H1 (cell line): ENCODE data around the gene UBXN11. TPM values are rescaled to one million over a fixed set of nuclear protein-coding genes. Genes with fewer than 3 reads are reported as not detected.

Experiments used
- CTCF ChIA-PET: fragments of 300-600 bp; sonication (Branson Sonifier 250); formaldehyde crosslinking; loops from one replicate; lab custom pipeline; 2021; ENCODE audit not compliant: partially characterized antibody; lab: Charles Lee
- POLR2A ChIA-PET: fragments of 300-600 bp; sonication (Branson Sonifier 250); formaldehyde crosslinking; loops from one replicate; lab custom pipeline; 2021; ENCODE audit warnings: inconsistent platforms; ENCODE audit not compliant: partially characterized antibody; lab: Charles Lee
- DNase-seq, 2 experiments: peaks; one replicate each; pipeline versions ENCODE4 v3.0.0 to v3.0.0-alpha.2; 2010 to 2022; ENCODE audit warnings: low spot score in 2 of 2, low read depth in 1 of 2, mixed read lengths in 1 of 2
- FAIRE-seq: peaks from 2 replicates; lab custom pipeline; 2011; peaks lifted over from hg19 to GRCh38; lab: Jason Lieb, UNC
- H2AFZ ChIP-seq: 2 replicates; pipeline ENCODE4 v1.8.1; 2012; ENCODE audit warnings: low read length, inconsistent platforms
- H2AK5ac ChIP-seq: 2 replicates; pipeline ENCODE4 v1.6.1; 2013; ENCODE audit warnings: low read depth, low read length
- H2BK120ac ChIP-seq: replicated peaks from 2 replicates; pipeline ENCODE3; 2013; ENCODE audit warnings: low read depth, low read length, inconsistent platforms
- H2BK12ac ChIP-seq: 2 replicates; pipeline ENCODE4 v1.6.1; 2013; ENCODE audit warnings: low read depth, low read length
- H2BK15ac ChIP-seq: 2 replicates; pipeline ENCODE4 v1.6.1; 2013; ENCODE audit warnings: low read length
- H2BK20ac ChIP-seq: 2 replicates; pipeline ENCODE4 v1.6.1; 2013; ENCODE audit warnings: low read length
- H2BK5ac ChIP-seq: 2 replicates; pipeline ENCODE4 v1.6.1; 2013; ENCODE audit warnings: low read depth, low read length
- H3K14ac ChIP-seq: 2 replicates; pipeline ENCODE4 v1.6.1; 2013; ENCODE audit warnings: inconsistent platforms; ENCODE audit not compliant: insufficient read length
- H3K18ac ChIP-seq: 2 replicates; pipeline ENCODE4 v1.6.1; 2013; ENCODE audit warnings: low read length; ENCODE audit errors: extremely low read depth
- H3K23ac ChIP-seq: 2 replicates; pipeline ENCODE4 v1.6.1; 2013; ENCODE audit warnings: inconsistent platforms; ENCODE audit not compliant: insufficient read length
- H3K23me2 ChIP-seq: 2 replicates; pipeline ENCODE4 v1.6.1; 2013; ENCODE audit warnings: low read depth, low read length
- H3K27ac ChIP-seq: 2 replicates; pipeline ENCODE4 v1.6.1; 2011; ENCODE audit warnings: low read depth, low read length, inconsistent platforms
- H3K27me3 ChIP-seq, 4 experiments: replicated peaks in 1 of 4; 1 replicate in 1 of 4; 2 replicates in 3 of 4; pipeline versions ENCODE4 v1.6.1 to v1.8.1; 2011 to 2013; ENCODE audit warnings: low read length in 3 of 4, mild to moderate bottlenecking in 3 of 4, inconsistent platforms in 2 of 4, mixed read lengths in 2 of 4, moderate library complexity in 1 of 4; ENCODE audit not compliant: control insufficient read depth in 3 of 4, insufficient read depth in 3 of 4; ENCODE audit errors: extremely low read depth in 1 of 4
- H3K36me3 ChIP-seq, 4 experiments: 2 replicates each; pipeline versions ENCODE4 v1.6.1 to v1.8.1; 2011 to 2013; ENCODE audit warnings: mild to moderate bottlenecking in 4 of 4, low read length in 3 of 4, moderate library complexity in 2 of 4, control low read depth in 1 of 4, inconsistent platforms in 1 of 4; ENCODE audit not compliant: insufficient read depth in 4 of 4, control insufficient read depth in 2 of 4
- H3K4ac ChIP-seq: replicated peaks from 2 replicates; pipeline ENCODE3; 2013; ENCODE audit warnings: low read length, low read depth, mixed read lengths, inconsistent platforms; ENCODE audit not compliant: insufficient read length
- H3K4me1 ChIP-seq, 4 experiments: replicated peaks in 1 of 4; 1 replicate in 1 of 4; 2 replicates in 3 of 4; pipeline versions ENCODE4 v1.6.1 to v1.8.1; 2011 to 2013; ENCODE audit warnings: low read length in 3 of 4, inconsistent platforms in 2 of 4, mixed read lengths in 1 of 4; ENCODE audit not compliant: insufficient read depth in 4 of 4, control insufficient read depth in 3 of 4
- H3K4me2 ChIP-seq, 2 experiments: 2 replicates each; pipeline versions ENCODE4 v1.6.1 to v1.8.1; 2011 to 2013; ENCODE audit warnings: low read depth in 2 of 2, low read length in 2 of 2, control low read depth in 1 of 2, inconsistent platforms in 1 of 2, mild to moderate bottlenecking in 1 of 2; ENCODE audit not compliant: insufficient read depth in 1 of 2
- H3K4me3 ChIP-seq, 4 experiments: fragments of 200-600, 300-600 bp in 1 of 4; sonication (generic), shearing (Covaris generic), sonication (Bioruptor Twin) in 1 of 4; 2 replicates each; pipeline versions ENCODE4 v1.5.1 to v1.8.1; 2011 to 2016; ENCODE audit warnings: low read length in 4 of 4, low read depth in 3 of 4, control low read depth in 2 of 4, inconsistent platforms in 2 of 4, mild to moderate bottlenecking in 2 of 4, mixed read lengths in 1 of 4, moderate library complexity in 1 of 4; ENCODE audit not compliant: insufficient read depth in 2 of 4; ENCODE audit errors: extremely low read depth in 1 of 4
- H3K56ac ChIP-seq: replicated peaks from 2 replicates; pipeline ENCODE3; 2013; ENCODE audit warnings: low read depth, mild to moderate bottlenecking, mixed read lengths, low read length, inconsistent platforms; ENCODE audit not compliant: insufficient read length
- H3K79me1 ChIP-seq: 2 replicates; pipeline ENCODE4 v1.6.1; 2013; ENCODE audit warnings: low read depth, low read length, control low read depth
- H3K79me2 ChIP-seq, 2 experiments: 2 replicates each; pipeline versions ENCODE4 v1.6.1 to v1.8.1; 2012 to 2013; ENCODE audit warnings: low read length in 2 of 2, mild to moderate bottlenecking in 2 of 2, inconsistent platforms in 1 of 2; ENCODE audit not compliant: insufficient read depth in 2 of 2, control insufficient read depth in 1 of 2
- H3K9ac ChIP-seq, 4 experiments: replicated peaks in 1 of 4; 1 replicate in 1 of 4; 2 replicates in 3 of 4; pipeline versions ENCODE4 v1.6.1 to v1.8.1; 2011 to 2013; ENCODE audit warnings: low read depth in 3 of 4, low read length in 3 of 4, control low read depth in 2 of 4, mild to moderate bottlenecking in 2 of 4, moderate library complexity in 2 of 4, inconsistent platforms in 1 of 4; ENCODE audit errors: extremely low read depth in 1 of 4
- H3K9me3 ChIP-seq, 2 experiments: 2 replicates each; pipeline versions ENCODE4 v1.6.1 to v1.8.1; 2012 to 2013; ENCODE audit warnings: mild to moderate bottlenecking in 2 of 2, moderate library complexity in 2 of 2, control low read depth in 1 of 2, inconsistent platforms in 1 of 2, low read depth in 1 of 2, low read length in 1 of 2, mixed read lengths in 1 of 2; ENCODE audit not compliant: insufficient read depth in 2 of 2
- H4K20me1 ChIP-seq, 2 experiments: replicated peaks in 1 of 2; 2 replicates each; pipeline versions ENCODE3 to v1.8.1; 2011 to 2013; ENCODE audit warnings: inconsistent platforms in 2 of 2, low read length in 2 of 2, mild to moderate bottlenecking in 1 of 2; ENCODE audit not compliant: insufficient read depth in 2 of 2, control insufficient read depth in 1 of 2
- H4K5ac ChIP-seq: 2 replicates; pipeline ENCODE4 v1.6.1; 2013; ENCODE audit warnings: low read length, low read depth, mixed read lengths, inconsistent platforms; ENCODE audit not compliant: insufficient read length
- H4K8ac ChIP-seq: 2 replicates; pipeline ENCODE4 v1.8.0; 2013; ENCODE audit warnings: mild to moderate bottlenecking, moderate library complexity, low read length, inconsistent platforms; ENCODE audit not compliant: insufficient read depth; ENCODE audit errors: extremely low read depth
- H4K91ac ChIP-seq: replicated peaks from 2 replicates; pipeline ENCODE3; 2013; ENCODE audit warnings: low read length, mixed read lengths, inconsistent platforms; ENCODE audit not compliant: insufficient read length
- ATF2 ChIP-seq: IDR thresholded peaks from 2 replicates; pipeline ENCODE4 v1.6.1; 2012; ENCODE audit warnings: low read length, inconsistent platforms
- CTCF ChIP-seq, 3 experiments: IDR thresholded peaks; 1 replicate in 2 of 3; 2 replicates in 1 of 3; pipeline versions ENCODE4 v1.5.1 to v1.6.1; 2011; ENCODE audit warnings: low read length in 3 of 3, mild to moderate bottlenecking in 3 of 3, inconsistent platforms in 2 of 3, low read depth in 1 of 3, moderate library complexity in 1 of 3; ENCODE audit not compliant: insufficient read depth in 1 of 3; ENCODE audit errors: control extremely low read depth in 1 of 3
- EGR1 ChIP-seq: IDR thresholded peaks from 2 replicates; pipeline ENCODE4 v1.6.1; 2011; ENCODE audit warnings: low read depth, low read length, borderline replicate concordance
- POLR2AphosphoS5 ChIP-seq: IDR thresholded peaks from 2 replicates; pipeline ENCODE4 v1.6.1; 2011; ENCODE audit warnings: low read depth, low read length
- POU5F1 ChIP-seq: IDR thresholded peaks from 2 replicates; pipeline ENCODE4 v1.6.1; 2011; ENCODE audit warnings: low read depth, mild to moderate bottlenecking, low read length, moderate library complexity
- SIN3A ChIP-seq, 2 experiments: IDR thresholded peaks in 1 of 2; conservative IDR thresholded peaks in 1 of 2; 2 replicates each; pipeline ENCODE4 v1.6.1; 2011 to 2012; ENCODE audit warnings: low read length in 2 of 2, improper control_type of control experiment in 1 of 2, low read depth in 1 of 2, mild to moderate bottlenecking in 1 of 2
- WGBS, 2 experiments: shearing (Covaris generic) in 1 of 2; methylation state at CpG; one replicate each; pipeline versions ENCODE4 v1.1.6 to v1.1.7; 2013 to 2015; ENCODE audit warnings: low lambda C conversion rate in 2 of 2, mixed read lengths in 2 of 2, inconsistent platforms in 1 of 2, low coverage in 1 of 2, missing lambda C conversion rate in 1 of 2; ENCODE audit not compliant: insufficient replicate concordance in 2 of 2, insufficient coverage in 1 of 2, insufficient read length in 1 of 2; ENCODE audit errors: extremely low coverage in 1 of 2, missing lambda C conversion rate in 1 of 2; 5-methylcytosine and 5-hydroxymethylcytosine counted together
- polyA plus RNA-seq, 7 experiments: library from polyadenylated mRNA; depleted of rRNA in 3 of 7; stranded (reverse) in 5 of 7; unstranded in 2 of 7; fragments of >200 nt in 5 of 7; fragments of 200-250 nt in 2 of 7; gene quantifications; 1 replicate in 5 of 7; 2 replicates in 1 of 7; 4 replicates in 1 of 7; pipeline versions ENCODE4 v1.2.1 to v1.2.3, GENCODE V29; 2011 to 2013; ENCODE audit warnings: missing spikeins in 2 of 7, mixed read lengths in 2 of 7
- total RNA-seq: library from RNA; stranded (reverse); fragmentation: NEBNext Ultra II Directional; extraction: Animal tissue kit (Norgen Biotek cat#: 25700); gene quantifications from 2 replicates; pipeline ENCODE4 v1.2.1, GENCODE V29; 2021

UBXN11 gene
- total and polyA plus RNA-seq, 2 of the 8 experiments (the other 6 are each of a cell fraction or from before 2014, with no cell fraction given): 6.3 to 10.4 TPM

- peak; percentile 85 to 92 for DNase-seq
- Histone ChIP-seq H4K91ac (no peak overlapping the region), H3K9me3 (no peaks in the 10 kb centered on the region), H3K56ac (no peak overlapping the region), H3K9ac (no peak overlapping the region), H3K4me3 (no peak overlapping the region), H3K27ac (no peak overlapping the region), H3K4me2 (no peak overlapping the region), H2BK5ac (no peak overlapping the region), H3K36me3 (peaks cover 30 to 51% (median 47%) of the 10 kb centered on the region in 4 experiments), H3K4ac (no peak overlapping the region), H2BK12ac (no peak overlapping the region), H3K79me2 (peaks cover 0 to 5% of the 10 kb centered on the region in 2 experiments; a peak in 1 of 4 replicates), H2AK5ac (no peak overlapping the region), H3K23ac (no peak overlapping the region), H2BK20ac (no peak overlapping the region), H4K5ac (no peak overlapping the region), H3K14ac (no peak overlapping the region), H3K18ac (no peak overlapping the region), H2BK15ac (no peak overlapping the region), H4K8ac (no peak overlapping the region), H3K23me2 (peaks cover 4% of the 10 kb centered on the region; the same call in 1 of the 2 replicates), H3K4me1 (peaks cover 2 to 17% (median 6%) of the 10 kb centered on the region in 4 experiments), H3K27me3 (no peaks in the 10 kb centered on the region), H3K79me1 (no peaks in the 10 kb centered on the region), H2AFZ (no peak overlapping the region), H2BK120ac (no peak overlapping the region), H4K20me1 (peaks cover 6 to 11% of the 10 kb centered on the region in 2 experiments)
- FAIRE-seq: peak; percentile 65
- 84% methylated on average over 3 of the region's 3 CpGs; no CpG with 5 or more reads in 1 of the 2 experiments for WGBS, 2 experiments
- POLR2A ChIA-PET: interaction anchor here (0.6 to 1.9 kb wide), 6 partner anchors 10 to 144 kb away, joined by 3 to 5 read pairs (median 4); partner anchors contain the start of gene LIN28A
- CTCF ChIA-PET: interaction anchor here (0.5 to 39.7 kb wide), 30 partner anchors 9 to 555 kb away, joined by 3 to 1530 read pairs (median 3); partner anchors contain the start of genes CATSPER4, CD52, CEP85 and CNKSR1
- TF ChIP-seq CTCF (IDR thresholded peaks at IDR 0.05; ENCODE audit: control extremely low read depth in 1 of 3, insufficient read depth in 1 of 3, low read depth in 1 of 3, low read length in 3 of 3) (peak; percentile 61 to 85 (median 83)), POU5F1 (no peak), EGR1 (no peak), POLR2AphosphoS5 (peak; percentile 20; the same call in 1 of the 2 replicates), ATF2 (0 out of 2 replicates have a peak, but pooled peaks have one; percentile 38), SIN3A (conservative IDR thresholded peaks at IDR 0.05 in 1 of 2, IDR thresholded peaks at IDR 0.05 in 1 of 2; ENCODE audit: low read depth in 1 of 2, low read length in 2 of 2) (peak; percentile 47 to 58; a peak in 1 of 4 replicates)
Measured at GRCh38 chr1:26275580-26276431, 30.6 kb downstream of the UBXN11 start.
